ENCODE data around the gene SPDYE4. TPM values are rescaled to one million over a fixed set of nuclear protein-coding genes. Genes with fewer than 3 reads are reported as not detected.

The SPDYE4 gene
- total RNA-seq, 1 donor from 2014 or later = not detected

DNA sequence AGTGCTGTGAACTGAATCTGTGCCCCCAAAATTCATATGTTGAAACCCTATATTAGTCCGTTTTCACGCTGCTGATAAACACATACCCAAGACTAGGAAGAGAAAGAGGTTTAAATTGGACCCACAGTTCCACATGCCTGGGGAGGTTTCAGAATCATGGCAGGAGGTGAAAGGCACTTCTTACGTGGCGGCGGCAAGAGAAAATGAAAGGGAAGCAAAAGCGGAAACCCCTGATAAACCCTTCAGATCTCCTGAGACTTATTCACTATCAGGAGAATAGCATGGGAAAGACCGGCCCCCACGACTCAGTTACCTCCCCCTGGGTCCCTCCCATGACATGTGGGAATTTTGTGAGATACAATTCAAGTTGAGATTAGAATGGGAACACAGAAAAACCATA is 3.7 kb upstream of the SPDYE4 start:
- peaks cover 2% of the 10 kb centered on the region for H3K36me3 Mint-ChIP-seq (ENCODE audit: low read depth)
- H3K27ac Mint-ChIP-seq (ENCODE audit: unreplicated experiment) = no peak overlapping the region
- no peak overlapping the region for H3K4me3 Mint-ChIP-seq (ENCODE audit: unreplicated experiment)
- no peak for DNase-seq (ENCODE audit: low spot score)
- H3K27me3 Mint-ChIP-seq (ENCODE audit: low read depth) = peaks cover 14% of the 10 kb centered on the region
- peaks cover 5% of the 10 kb centered on the region for H3K9me3 Mint-ChIP-seq (ENCODE audit: low read depth)
- no peaks in the 10 kb centered on the region for H3K4me1 Mint-ChIP-seq (ENCODE audit: low read depth)
- TF ChIP-seq, protein P1, sequence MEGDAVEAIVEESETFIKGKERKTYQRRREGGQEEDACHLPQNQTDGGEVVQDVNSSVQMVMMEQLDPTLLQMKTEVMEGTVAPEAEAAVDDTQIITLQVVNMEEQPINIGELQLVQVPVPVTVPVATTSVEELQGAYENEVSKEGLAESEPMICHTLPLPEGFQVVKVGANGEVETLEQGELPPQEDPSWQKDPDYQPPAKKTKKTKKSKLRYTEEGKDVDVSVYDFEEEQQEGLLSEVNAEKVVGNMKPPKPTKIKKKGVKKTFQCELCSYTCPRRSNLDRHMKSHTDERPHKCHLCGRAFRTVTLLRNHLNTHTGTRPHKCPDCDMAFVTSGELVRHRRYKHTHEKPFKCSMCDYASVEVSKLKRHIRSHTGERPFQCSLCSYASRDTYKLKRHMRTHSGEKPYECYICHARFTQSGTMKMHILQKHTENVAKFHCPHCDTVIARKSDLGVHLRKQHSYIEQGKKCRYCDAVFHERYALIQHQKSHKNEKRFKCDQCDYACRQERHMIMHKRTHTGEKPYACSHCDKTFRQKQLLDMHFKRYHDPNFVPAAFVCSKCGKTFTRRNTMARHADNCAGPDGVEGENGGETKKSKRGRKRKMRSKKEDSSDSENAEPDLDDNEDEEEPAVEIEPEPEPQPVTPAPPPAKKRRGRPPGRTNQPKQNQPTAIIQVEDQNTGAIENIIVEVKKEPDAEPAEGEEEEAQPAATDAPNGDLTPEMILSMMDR (IDR thresholded peaks at IDR 0.05) = no peak

DNA sequence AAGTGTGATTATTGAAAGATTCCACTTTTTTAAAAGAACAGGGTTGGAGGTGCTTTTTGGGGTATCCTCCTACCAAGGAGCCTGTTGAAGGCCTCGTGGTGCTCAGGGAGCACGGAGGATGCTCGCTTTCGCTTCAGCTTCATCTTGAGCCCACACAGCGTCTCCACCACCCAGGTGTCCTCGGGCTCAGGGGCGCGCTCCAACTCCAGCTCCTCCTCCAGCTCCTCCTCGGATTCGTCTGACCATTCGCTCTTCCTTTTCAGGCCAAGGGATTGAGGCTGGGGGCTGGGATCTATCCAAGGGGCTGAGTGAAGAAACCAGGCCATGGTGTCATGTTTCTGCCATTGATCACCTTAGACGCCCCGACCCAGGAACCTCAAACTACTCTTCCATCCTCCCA is 1.2 kb downstream of the SPDYE4 start:
- DNase-seq (ENCODE audit: low spot score) = peak; percentile 68
- H3K36me3 Mint-ChIP-seq (ENCODE audit: low read depth) = peaks cover 2% of the 10 kb centered on the region
- no peak overlapping the region for H3K27ac Mint-ChIP-seq (ENCODE audit: unreplicated experiment)
- no peaks in the 10 kb centered on the region for H3K4me1 Mint-ChIP-seq (ENCODE audit: low read depth)
- H3K27me3 Mint-ChIP-seq (ENCODE audit: low read depth) = peaks cover 21% of the 10 kb centered on the region
- TF ChIP-seq, protein P1 (IDR thresholded peaks at IDR 0.05) = no peak
- peaks cover 3% of the 10 kb centered on the region for H3K9me3 Mint-ChIP-seq (ENCODE audit: low read depth)
- H3K4me3 Mint-ChIP-seq (ENCODE audit: unreplicated experiment) = no peak overlapping the region

DNA sequence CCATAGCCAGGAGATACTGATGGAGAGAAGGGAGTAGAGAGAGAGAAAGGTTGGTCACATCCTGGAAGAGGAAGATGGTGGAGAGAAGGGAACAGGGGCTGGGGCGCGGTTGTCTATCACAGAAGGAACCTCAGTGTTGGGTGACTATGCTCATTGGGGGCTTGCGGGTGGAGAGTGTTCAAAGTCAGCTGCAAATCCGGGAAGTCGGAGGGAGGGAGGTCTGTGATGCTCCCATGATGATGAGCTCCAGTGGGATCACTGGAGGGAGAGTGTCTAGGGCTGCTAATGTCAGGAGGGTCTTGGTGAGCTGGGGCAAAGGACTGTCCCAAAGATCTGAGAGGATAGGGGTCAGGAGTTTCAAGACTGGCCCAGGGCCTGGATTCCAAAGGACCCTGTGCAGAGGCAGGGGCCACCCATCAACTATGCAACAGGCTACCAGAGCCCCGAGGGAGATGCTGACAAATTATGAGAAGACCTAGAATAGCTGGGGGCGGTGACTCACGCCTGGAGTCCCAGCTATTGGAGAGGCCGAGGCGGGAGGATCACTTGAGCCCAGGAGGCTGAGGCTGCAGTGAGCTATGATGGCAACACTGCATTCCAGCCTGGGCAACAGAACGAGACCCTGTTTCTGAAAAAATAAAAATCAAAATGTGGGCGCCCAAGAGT is 2.6 kb downstream of the SPDYE4 start:
- Mint-ChIP-seq H3K4me1 (ENCODE audit: low read depth) (no peaks in the 10 kb centered on the region), H3K36me3 (ENCODE audit: low read depth) (peaks cover 2% of the 10 kb centered on the region), H3K27me3 (ENCODE audit: low read depth) (peaks cover 14% of the 10 kb centered on the region), H3K4me3 (ENCODE audit: unreplicated experiment) (no peak overlapping the region), H3K27ac (ENCODE audit: unreplicated experiment) (no peak overlapping the region), H3K9me3 (ENCODE audit: low read depth) (no peaks in the 10 kb centered on the region)
- TF ChIP-seq, protein P1 (IDR thresholded peaks at IDR 0.05) = no peak
- peak; percentile 43 for DNase-seq (ENCODE audit: low spot score)

DNA sequence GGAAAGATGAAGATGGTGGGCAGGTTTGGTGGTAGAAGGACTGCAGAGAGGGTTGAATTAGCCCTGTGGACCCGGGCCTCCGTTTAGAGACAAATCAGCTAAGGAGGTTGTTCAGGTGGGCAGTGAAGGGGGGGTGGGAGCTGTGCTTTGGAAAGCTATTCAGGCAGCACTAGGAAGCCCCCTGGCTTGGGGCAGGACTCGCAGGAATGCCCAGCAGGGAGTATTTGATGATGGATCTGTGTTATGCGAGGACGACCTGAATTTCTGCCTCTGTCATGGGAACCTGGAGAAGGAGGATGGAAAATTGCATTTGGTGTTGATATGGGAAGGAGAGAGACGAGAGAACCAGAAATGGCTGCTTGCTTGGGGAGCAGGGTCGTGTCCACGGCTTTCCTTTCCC is 3.5 kb downstream of the SPDYE4 start:
- no peaks in the 10 kb centered on the region for H3K4me1 Mint-ChIP-seq (ENCODE audit: low read depth)
- H3K27me3 Mint-ChIP-seq (ENCODE audit: low read depth) = peaks cover 13% of the 10 kb centered on the region
- TF ChIP-seq, protein P1 (IDR thresholded peaks at IDR 0.05) = no peak
- no peak overlapping the region for H3K4me3 Mint-ChIP-seq (ENCODE audit: unreplicated experiment)
- peaks cover 2% of the 10 kb centered on the region for H3K36me3 Mint-ChIP-seq (ENCODE audit: low read depth)
- H3K27ac Mint-ChIP-seq (ENCODE audit: unreplicated experiment) = no peak overlapping the region
- peak; percentile 54 for DNase-seq (ENCODE audit: low spot score)
- no peaks in the 10 kb centered on the region for H3K9me3 Mint-ChIP-seq (ENCODE audit: low read depth)

DNA sequence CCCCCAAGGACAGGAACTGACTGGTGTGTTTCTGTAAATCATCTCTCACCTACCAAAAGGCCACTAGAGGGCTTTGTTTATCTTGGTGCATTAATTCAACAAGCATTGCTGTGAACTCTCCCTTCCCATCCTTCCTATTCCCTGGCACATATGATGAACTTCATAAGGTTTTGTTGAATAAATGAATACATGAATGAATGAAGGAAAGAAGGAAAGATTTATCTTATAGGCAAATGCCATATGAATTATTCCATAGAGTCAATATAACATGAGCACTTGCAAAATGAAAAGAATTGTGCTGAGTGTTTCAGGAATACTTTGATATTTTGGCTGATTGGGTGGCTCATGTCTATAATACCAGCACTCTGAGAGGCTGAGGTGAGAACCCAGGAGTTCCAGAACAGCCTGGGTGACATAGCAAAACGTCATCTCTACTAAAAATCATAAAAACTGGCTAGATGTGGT is 4.3 kb downstream of the SPDYE4 start:
- H3K4me1 Mint-ChIP-seq (ENCODE audit: low read depth) = no peaks in the 10 kb centered on the region
- H3K4me3 Mint-ChIP-seq (ENCODE audit: unreplicated experiment) = no peak overlapping the region
- peaks cover 2% of the 10 kb centered on the region for H3K36me3 Mint-ChIP-seq (ENCODE audit: low read depth)
- no peaks in the 10 kb centered on the region for H3K9me3 Mint-ChIP-seq (ENCODE audit: low read depth)
- H3K27ac Mint-ChIP-seq (ENCODE audit: unreplicated experiment) = no peak overlapping the region
- TF ChIP-seq, protein P1 (IDR thresholded peaks at IDR 0.05) = peak; percentile 74
- no peak for DNase-seq (ENCODE audit: low spot score)
- peaks cover 11% of the 10 kb centered on the region for H3K27me3 Mint-ChIP-seq (ENCODE audit: low read depth)
